Midbrain (tissue), 1 donor: ENCODE measurements around the gene SPATA31E1.
A peak's percentile ranks its signal among the peaks of the same experiment; 100 is the strongest.
"Not testable (repeated sequence)": the region's sequence is repeated elsewhere in the genome, so short reads cannot be mapped to it uniquely, and the experiment has no call there.

ENCODE experiments used
- DNase-seq: peaks from one replicate; lab custom pipeline; 2025; lab: John Stamatoyannopoulos, UW

Gene SPATA31E1

GRCh38 chr9:87882627-87883026, at the start of gene SPATA31E1:
Gene SPATA31E1, plus strand, starts transcription at chr9:87882877. Its CDS starts 15 bp downstream, at chr9:87882892.
- no peak for DNase-seq

- DNase-seq = no peak
Measured at GRCh38 chr9:87834357-87834756, 48.3 kb upstream of the SPATA31E1 start.

DNA sequence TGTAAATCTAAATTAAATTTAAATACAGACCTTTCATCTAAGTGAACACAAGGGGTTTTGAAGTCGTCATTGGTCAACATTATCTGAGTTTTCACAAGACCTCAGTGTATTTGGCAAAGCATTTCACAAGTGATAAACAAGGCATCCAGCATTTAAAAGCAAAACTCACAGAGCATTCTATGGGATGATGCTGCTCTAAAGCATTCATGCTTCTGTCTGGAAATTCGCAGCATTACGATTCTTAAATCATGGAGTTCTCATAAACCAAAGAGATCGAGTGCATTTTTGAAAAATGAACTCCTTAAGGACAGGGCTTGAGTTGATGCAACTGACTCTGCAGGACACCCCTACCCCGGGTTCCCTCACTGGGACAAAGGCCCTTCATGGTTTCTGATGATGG, 46.1 kb upstream of the SPATA31E1 start:
- DNase-seq = no peak

GRCh38 chr9:87836951-87837705, 45.5 kb upstream of the SPATA31E1 start:
- peak; percentile 1 for DNase-seq

DNA sequence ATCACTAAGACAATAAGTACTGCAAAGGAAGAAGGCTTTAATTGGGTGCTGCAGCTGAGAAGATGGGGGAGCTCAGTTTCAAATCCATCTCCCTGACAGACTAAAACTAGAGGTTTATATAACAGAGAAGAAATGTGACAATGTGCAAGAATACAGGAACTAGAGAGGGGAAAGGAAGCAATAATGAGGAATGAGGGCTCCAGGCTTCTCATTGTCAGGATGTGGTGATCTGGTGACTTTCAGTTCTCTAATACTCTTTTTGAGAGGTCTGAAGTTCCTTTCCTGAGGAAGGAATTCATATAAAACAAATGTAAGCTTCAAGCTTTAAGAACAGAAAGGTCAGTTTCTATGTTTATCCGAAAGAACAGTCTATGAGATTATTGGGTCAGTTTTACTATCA, 42.5 kb upstream of the SPATA31E1 start:
- no peak for DNase-seq

- no peak for DNase-seq
Measured at GRCh38 chr9:87842878-87843585, 39.6 kb upstream of the SPATA31E1 start.

DNA sequence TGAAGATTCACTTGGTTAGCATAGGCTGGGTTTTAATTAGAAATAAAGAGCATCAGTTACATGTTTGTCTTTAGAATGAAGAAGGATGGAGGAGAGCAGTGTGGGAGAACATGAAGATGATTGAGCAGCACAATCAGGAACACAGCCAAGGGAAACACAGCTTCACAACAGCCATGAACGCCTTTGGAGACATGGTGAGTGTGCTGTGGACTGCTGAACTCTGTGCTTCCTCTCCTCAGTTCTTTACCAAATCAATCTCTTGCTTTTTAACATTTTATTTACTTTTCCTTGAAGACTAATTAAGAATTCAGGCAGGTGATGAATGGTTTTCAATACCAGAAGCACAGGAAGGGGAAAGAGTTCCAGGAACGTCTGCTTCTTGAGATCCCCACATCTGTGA, 38.2 kb upstream of the SPATA31E1 start:
- no peak for DNase-seq

DNA sequence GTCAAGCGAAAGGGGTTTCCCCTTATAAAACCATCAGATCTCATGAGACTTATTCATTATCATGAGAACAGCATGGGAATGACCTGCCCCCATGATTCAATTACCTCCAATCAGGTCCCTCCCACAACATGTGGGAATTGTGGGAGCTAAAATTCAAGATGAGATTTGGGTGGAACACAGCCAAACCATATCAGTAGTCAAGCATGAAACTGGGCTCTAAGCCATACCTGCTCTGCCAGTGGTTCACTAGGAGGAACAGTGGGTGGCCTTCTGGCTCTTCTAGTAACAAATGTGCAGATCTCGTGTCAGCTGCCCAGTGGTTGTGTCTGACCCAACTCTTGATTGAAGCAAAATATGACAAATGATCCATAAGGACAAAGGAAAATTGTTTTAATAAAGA, 34.9 kb upstream of the SPATA31E1 start:
- not testable (repeated sequence) for DNase-seq

GRCh38 chr9:87849144-87849758, 33.4 kb upstream of the SPATA31E1 start:
- no peak for DNase-seq

DNA sequence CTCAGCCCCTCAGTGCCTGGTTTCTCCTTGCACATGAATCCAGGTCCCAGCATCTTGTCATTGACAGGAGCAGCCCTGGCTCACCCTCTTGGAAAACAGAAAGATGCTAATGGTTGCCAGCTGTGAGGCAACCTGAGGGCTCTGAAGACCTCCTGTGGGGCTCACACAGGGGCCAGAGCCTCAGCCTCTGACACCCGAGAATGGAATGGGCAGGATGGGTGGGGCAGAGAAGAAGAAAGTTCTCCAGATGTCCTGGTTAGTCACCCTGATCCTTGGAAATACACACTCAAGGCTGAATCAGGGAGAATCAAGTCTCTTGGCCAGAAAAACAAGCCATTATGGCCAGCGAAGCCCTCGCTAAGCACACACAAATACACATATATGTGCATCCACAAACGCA, 32.3 kb upstream of the SPATA31E1 start:
- DNase-seq = no peak

DNA sequence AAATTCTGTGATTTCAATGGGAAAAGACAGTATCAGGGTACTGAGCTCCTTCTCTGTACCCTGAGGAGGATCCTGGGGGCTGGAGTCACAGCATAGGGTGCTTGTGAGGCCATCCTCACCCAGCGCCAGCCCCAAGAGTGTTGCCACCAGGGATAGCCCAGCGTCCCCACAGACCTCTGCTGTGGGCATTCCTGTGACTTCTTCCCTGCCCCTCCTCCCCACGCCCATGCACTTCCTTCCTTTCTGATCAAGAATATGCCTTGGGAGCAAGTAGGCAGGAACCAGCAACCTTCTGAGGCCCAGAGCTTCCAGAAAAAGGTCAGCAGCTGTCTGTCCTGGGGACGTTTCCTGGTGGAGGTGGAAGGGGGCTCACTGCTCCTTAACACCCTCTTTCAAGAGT, 31.5 kb upstream of the SPATA31E1 start:
- DNase-seq = not testable (repeated sequence)

DNA sequence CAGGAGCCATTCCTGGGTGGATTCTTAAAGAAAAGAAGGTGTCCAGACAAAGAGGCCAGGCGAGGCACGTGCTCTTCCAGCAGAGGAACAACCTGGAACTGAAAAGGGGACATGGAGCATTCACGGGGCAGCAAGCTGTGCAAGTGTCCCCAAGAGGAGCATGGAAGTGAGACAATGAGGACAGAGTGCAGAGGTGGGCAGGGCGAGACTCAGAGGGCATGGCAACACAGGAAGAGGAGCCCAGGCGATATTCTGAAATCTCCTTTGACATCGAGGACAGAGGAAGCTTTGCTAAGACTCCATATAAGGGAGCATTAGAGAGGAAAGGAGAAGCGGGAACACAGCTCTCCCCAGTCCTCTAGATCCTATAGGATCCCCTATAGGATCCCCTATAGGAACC, 29.4 kb upstream of the SPATA31E1 start:
- no peak for DNase-seq

DNA sequence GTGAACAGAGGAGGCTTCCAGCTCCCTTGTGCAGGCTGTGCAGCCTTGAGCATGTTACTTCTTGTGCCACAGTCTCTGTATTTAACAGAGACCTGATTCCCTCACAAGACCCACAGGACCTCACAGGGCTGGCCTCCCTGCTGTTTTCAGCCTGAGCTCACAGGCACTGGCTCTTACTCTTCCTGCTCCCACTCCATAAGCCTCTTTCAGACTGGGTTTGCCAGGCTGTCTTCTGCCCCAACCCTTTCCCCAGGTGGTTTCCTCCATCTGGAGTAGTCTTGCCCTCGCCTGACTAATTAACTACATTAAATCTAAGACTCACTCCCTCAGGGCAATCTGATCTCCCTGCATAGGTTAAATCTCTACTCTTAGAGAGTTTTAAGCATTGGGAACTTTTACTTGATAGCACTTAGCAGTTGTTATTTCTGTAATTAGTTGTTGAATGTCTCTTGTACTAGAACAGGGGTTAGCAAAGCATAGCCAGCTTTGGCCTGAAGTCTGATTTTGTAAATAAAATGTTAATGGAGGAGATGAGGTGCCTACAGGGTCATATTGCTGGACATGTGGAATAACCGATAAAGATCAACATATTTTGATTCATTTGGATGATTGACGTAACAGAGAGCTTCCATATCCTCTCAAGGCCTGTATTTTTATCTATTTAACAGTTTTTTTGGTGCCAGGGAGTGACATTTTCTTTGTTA, 28.6 kb upstream of the SPATA31E1 start:
- DNase-seq = no peak

- no peak for DNase-seq
Measured at GRCh38 chr9:87854580-87854955, 28.1 kb upstream of the SPATA31E1 start.

- DNase-seq = no peak
Measured at GRCh38 chr9:87855061-87855460, 27.6 kb upstream of the SPATA31E1 start.

- DNase-seq = no peak
Measured at GRCh38 chr9:87857141-87857947, 25.3 kb upstream of the SPATA31E1 start.

- DNase-seq = no peak
Measured at GRCh38 chr9:87857948-87858335, 24.7 kb upstream of the SPATA31E1 start.

DNA sequence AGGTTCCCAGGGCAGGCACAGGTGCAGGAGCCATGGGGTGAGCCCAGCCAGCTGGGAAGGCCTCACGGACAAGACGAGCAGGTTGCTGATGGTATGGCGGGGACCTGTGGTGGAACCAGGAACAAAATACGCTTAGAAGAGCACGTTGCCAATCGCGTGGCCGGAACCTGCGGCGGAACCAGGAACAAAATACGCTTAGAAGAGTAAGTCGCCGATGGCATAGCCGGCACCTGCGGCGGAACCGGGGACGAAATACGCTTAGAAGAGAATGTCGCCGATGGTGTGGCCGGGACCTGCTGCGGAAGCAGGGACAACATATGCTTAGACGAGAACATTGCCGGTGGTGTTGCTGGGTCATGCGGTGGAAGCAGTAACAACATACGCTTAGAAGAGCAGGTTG, 23.5 kb upstream of the SPATA31E1 start:
- DNase-seq = no peak

DNA sequence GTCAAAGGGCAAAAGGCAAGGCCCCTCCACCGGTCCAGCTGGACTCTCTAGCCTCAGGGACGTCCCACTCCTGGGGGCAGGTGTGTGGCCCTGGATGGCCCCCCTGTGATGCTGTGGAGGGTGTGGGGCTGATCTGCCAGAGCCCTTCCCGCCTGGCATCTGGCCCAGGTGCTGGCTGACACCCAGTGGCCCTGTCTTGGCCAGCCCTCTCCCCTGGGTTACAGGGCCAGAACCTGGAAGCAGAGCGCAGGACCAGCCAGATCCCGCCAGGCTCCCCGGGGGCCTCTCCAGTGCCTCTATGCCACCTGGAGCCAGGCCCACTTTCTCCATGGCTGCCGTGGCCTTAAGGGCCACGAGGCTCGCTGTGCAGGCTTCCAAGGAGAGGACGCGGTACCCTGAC, 22.9 kb upstream of the SPATA31E1 start:
- DNase-seq = no peak

GRCh38 chr9:87861332-87861731, 21.3 kb upstream of the SPATA31E1 start:
- DNase-seq = no peak

DNA sequence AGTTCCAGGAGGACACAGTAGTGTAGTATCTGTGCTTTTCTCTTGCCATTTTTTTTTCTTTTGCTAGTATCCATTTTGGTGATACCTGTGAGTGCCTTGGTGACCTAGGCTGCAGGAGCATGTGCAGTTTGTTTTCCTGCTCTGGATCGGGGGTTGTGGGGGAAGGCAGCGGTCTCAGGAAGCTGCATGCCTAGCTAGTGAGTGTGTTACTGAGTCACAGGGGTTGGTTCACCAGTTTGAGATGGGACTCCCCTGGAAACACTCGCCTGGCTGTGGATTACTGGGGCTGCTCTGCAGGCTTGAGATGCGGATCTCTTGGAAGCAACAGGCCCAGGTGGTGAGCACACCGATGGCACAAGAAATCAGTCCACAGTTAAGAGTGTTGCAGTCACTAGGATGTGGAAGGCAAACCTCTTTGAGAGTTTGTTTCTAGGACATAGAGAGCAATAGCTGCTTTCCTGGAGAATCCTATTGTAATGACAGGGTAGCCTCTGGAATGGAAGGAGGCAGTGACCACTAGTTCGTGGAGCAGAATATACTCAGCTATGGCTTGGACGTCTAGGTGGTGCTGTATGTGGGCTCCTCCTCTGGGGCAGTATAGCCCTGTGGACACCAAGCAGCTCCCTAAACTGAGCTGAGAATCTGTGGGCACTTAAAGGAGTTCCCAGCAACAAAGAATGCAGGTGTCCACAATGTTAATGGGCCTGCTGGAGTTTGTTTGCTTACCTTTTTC, 20.0 kb upstream of the SPATA31E1 start:
- DNase-seq = no peak
